NCI-H2107 treated with DMSO at 0.1 percent for 48 hours (cell line): Measurements from ENCODE around the gene ITPK1.
A peak's percentile ranks its signal among the peaks of the same experiment; 100 is the strongest.

Experiments
- DNase-seq: peaks from one replicate; lab custom pipeline; 2025; ENCODE audit not compliant: unreplicated experiment; lab: John Stamatoyannopoulos, UW

Gene ITPK1

GRCh38 chr14:92903359-92903758, 212.4 kb downstream of the ITPK1 start:
- DNase-seq, result no peak

- no peak for DNase-seq
Observed at GRCh38 chr14:92902726-92903125, 213.0 kb downstream of the ITPK1 start.

GRCh38 chr14:92902191-92902590, 213.5 kb downstream of the ITPK1 start:
- no peak for DNase-seq

GRCh38 chr14:92900660-92901059, 215.1 kb downstream of the ITPK1 start:
- DNase-seq, result no peak

GRCh38 chr14:92898566-92899131, 217.1 kb downstream of the ITPK1 start:
- no peak for DNase-seq

GRCh38 chr14:92897922-92898565, 217.7 kb downstream of the ITPK1 start:
- DNase-seq, result no peak

- DNase-seq, result no peak
Observed at GRCh38 chr14:92895352-92895878, 220.3 kb downstream of the ITPK1 start.

- DNase-seq, result no peak
Observed at GRCh38 chr14:92892589-92892988, 223.1 kb downstream of the ITPK1 start.

- peak; percentile 50 for DNase-seq
Observed at GRCh38 chr14:92890830-92891588, 224.7 kb downstream of the ITPK1 start.

- no peak for DNase-seq
Observed at GRCh38 chr14:92888896-92889295, 226.8 kb downstream of the ITPK1 start.

GRCh38 chr14:92887157-92887556, 228.6 kb downstream of the ITPK1 start:
- no peak for DNase-seq
